Thyroid gland (tissue), 4 donors: ENCODE data around the gene TAS2R3. TPM values are rescaled to one million over a fixed set of nuclear protein-coding genes. Genes with fewer than 3 reads are reported as not detected.

Experiments used
- DNase-seq, 2 donors: peaks; one replicate each; pipeline ENCODE4 v3.0.0-alpha.2; 2019
- H3K27ac ChIP-seq, 3 donors: fragments of 200-600 bp; sonication (generic); 1 replicate in 2 of 3; 2 replicates in 1 of 3; pipeline ENCODE4 v1.5.1; 2016 to 2019; ENCODE audit warnings: mild to moderate bottlenecking in 1 of 3, moderate library complexity in 1 of 3
- H3K27me3 ChIP-seq: fragments of 200-600 bp; sonication (generic); one replicate; pipeline ENCODE4 v1.5.1; 2019
- H3K36me3 ChIP-seq, 2 donors: fragments of 200-600 bp; sonication (generic); one replicate each; pipeline ENCODE4 v1.5.1; 2016 to 2019
- H3K4me1 ChIP-seq, 2 donors: fragments of 200-600 bp; sonication (generic); one replicate each; pipeline ENCODE4 v1.5.1; 2017 to 2019
- H3K4me3 ChIP-seq, 3 donors: fragments of 200-600 bp; sonication (generic); replicated peaks in 1 of 3; 1 replicate in 2 of 3; 2 replicates in 1 of 3; pipeline ENCODE4 v1.5.1; 2016; ENCODE audit warnings: mild to moderate bottlenecking in 1 of 3
- H3K9me3 ChIP-seq: fragments of 200-600 bp; sonication (generic); one replicate; pipeline ENCODE4 v1.5.1; 2017
- POLR2A ChIP-seq, 2 donors: fragments of 450-650 bp; IDR thresholded peaks; one replicate each; pipeline ENCODE4 v1.6.1; 2017; ENCODE audit warnings: antibody characterized with exemption in 2 of 2, mild to moderate bottlenecking in 2 of 2, moderate library complexity in 1 of 2
- WGBS, 2 donors: methylation state at CpG; one replicate each; pipeline ENCODE4 v1.1.5; 2017; 5-methylcytosine and 5-hydroxymethylcytosine counted together
- intact Hi-C: fragments of 100-400 bp; cut with DNase I; formaldehyde crosslinking; loops from one replicate; pipeline ENCODE4 v1.15.1; 2023
- small RNA-seq: library from RNA; depleted of rRNA; stranded (forward); fragments of <200 nt; gene quantifications from one replicate; pipeline ENCODE3, GENCODE V24; 2016
- total RNA-seq, 4 donors: library from RNA; depleted of rRNA; stranded (reverse); fragments of >200 nt; gene quantifications; one replicate each; pipeline ENCODE4 v1.2.3, GENCODE V29; 2016
- TF ChIP-seq, protein P1 (sequence below), 6 experiments: fragments of 200-600 bp in 3 of 6; fragments of 450-650 bp in 3 of 6; sonication (generic) in 3 of 6; IDR thresholded peaks; one replicate each; pipeline ENCODE4 v1.5.1; 2016 to 2019; ENCODE audit warnings: antibody characterized with exemption in 6 of 6, mild to moderate bottlenecking in 2 of 6, inconsistent platforms in 1 of 6, moderate library complexity in 1 of 6

Gene TAS2R3
- total RNA-seq, 4 donors from 2014 or later = 3.0 to 11.1 (median 4.1) TPM

DNA sequence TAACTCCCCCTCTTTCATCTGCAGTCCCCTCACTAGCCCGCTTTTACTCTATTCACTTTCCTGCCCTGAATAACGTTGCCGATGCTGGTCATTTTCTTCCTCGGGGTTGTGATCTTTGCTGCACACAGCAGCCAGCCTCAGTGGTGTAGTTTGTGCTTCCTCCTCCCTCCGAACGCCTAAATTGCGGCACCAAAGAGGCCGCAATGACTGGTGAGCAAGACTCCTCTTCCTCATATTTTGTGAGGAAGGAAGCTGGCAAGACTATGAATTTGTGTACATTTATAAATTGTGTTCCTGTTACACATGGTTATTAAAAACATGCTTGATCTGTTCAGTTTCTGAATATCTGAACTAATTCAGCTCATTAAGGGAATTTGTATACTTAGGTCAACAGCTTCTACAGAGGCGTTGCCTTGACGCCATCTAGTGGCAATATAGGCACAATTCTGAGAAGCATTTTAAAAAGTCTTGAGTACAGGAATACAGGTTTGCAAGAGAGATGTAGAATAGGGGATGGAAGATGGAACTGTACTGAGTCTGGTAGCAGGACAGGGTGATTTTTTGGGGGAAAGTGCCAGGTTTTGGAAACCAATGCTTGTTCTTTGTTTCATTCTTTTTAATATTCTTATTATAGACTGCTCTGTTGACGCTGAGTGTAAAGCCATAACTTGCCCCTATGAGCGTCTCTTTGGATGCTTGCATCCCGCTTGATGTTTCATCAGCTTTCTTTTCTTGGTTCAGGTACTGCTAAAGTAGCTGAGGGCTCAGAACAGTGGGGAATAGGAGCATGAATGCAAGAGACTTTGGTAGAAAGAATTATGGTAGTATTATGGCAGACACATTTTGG, 22.0 kb downstream of the TAS2R3 start:
- DNase-seq = peak; percentile 12 to 20
- no peak overlapping the region for H3K4me3 ChIP-seq
- no peaks in the 10 kb centered on the region for H3K36me3 ChIP-seq
- intact Hi-C loops = no loop called here
- H3K4me1 ChIP-seq = no peaks in the 10 kb centered on the region
- TF ChIP-seq, protein P1, sequence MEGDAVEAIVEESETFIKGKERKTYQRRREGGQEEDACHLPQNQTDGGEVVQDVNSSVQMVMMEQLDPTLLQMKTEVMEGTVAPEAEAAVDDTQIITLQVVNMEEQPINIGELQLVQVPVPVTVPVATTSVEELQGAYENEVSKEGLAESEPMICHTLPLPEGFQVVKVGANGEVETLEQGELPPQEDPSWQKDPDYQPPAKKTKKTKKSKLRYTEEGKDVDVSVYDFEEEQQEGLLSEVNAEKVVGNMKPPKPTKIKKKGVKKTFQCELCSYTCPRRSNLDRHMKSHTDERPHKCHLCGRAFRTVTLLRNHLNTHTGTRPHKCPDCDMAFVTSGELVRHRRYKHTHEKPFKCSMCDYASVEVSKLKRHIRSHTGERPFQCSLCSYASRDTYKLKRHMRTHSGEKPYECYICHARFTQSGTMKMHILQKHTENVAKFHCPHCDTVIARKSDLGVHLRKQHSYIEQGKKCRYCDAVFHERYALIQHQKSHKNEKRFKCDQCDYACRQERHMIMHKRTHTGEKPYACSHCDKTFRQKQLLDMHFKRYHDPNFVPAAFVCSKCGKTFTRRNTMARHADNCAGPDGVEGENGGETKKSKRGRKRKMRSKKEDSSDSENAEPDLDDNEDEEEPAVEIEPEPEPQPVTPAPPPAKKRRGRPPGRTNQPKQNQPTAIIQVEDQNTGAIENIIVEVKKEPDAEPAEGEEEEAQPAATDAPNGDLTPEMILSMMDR (IDR thresholded peaks at IDR 0.05) = peak; percentile 54 to 74 (median 58)
- no peak for TF ChIP-seq POLR2A (IDR thresholded peaks at IDR 0.05)
- no peak overlapping the region for H3K27ac ChIP-seq
- no peaks in the 10 kb centered on the region for H3K9me3 ChIP-seq
- H3K27me3 ChIP-seq = no peaks in the 10 kb centered on the region
- WGBS, 2 donors = 72 to 74% methylated on average over 13 of the region's 13 CpGs

DNA sequence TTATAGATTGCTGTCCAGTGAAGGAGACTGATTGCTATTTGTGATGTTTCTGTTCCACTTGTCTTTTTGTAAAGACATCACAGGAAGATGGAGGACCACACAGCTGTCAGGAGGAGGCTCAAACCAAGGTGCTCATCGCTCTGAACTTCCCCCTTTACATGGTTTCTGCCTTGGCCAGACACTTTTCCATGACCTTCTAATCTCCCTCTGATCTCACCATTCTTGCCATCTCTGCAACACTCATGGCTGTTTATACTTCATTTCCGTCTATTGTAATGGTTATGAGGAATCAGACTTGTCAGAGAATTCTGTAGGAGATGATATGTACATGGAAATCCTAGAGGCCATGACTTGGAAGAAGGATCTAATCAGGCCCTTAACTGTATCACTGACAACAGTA, 24.4 kb downstream of the TAS2R3 start:
- intact Hi-C loops = no loop called here

DNA sequence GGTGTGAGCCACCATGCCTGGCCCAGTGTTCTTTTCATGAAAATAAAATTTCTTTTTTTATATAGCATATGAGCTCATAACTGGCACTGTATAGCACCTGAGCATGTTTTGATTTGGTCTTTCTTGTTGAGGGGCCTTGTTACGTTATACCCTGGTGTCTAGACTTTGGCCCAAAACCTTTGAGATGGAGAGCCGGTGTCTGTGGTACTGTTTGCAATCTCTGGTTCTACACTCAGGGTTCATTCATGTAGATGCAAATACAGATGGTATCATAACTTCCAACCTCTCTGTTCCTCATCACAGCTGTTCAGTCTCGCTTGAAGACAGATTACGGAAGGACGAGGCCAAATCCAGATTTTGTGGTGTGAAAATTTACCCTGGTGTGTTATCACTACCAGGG, 26.0 kb downstream of the TAS2R3 start, which contains the start of gene TAS2R5:
Gene TAS2R5 (plus strand): TSS at position 301 of the 400 bp plus-strand sequence. CDS start 145 bp downstream, outside the sequence.
- no peak for DNase-seq
- peaks cover 0 to 4% of the 10 kb centered on the region in 2 donors for H3K4me1 ChIP-seq
- TF ChIP-seq, protein P1 (IDR thresholded peaks at IDR 0.05) = no peak
- TF ChIP-seq POLR2A (IDR thresholded peaks at IDR 0.05) = no peak
- no peak within 1 kb of the TSS for H3K4me3 ChIP-seq
- no peaks in the 10 kb centered on the region for H3K36me3 ChIP-seq
- 86 to 92% methylated on average over 5 of the region's 5 CpGs for WGBS, 2 donors
- H3K9me3 ChIP-seq = no peaks in the 10 kb centered on the region
- intact Hi-C loops = no loop called here
- no peaks in the 10 kb centered on the region for H3K27me3 ChIP-seq
- no peak within 1 kb of the TSS for H3K27ac ChIP-seq

More for the DNA sequence above, 24.4 kb downstream of the TAS2R3 start:
- Histone ChIP-seq H3K4me3 (no peak overlapping the region), H3K36me3 (no peaks in the 10 kb centered on the region), H3K27me3 (no peaks in the 10 kb centered on the region), H3K4me1 (peaks cover 0 to 4% of the 10 kb centered on the region in 2 donors), H3K27ac (no peak overlapping the region), H3K9me3 (no peaks in the 10 kb centered on the region)
- 86 to 92% methylated on average over 2 of the region's 2 CpGs for WGBS, 2 donors
- no peak for DNase-seq
- no peak for TF ChIP-seq POLR2A (IDR thresholded peaks at IDR 0.05)
- TF ChIP-seq, protein P1 (IDR thresholded peaks at IDR 0.05) = no peak

DNA sequence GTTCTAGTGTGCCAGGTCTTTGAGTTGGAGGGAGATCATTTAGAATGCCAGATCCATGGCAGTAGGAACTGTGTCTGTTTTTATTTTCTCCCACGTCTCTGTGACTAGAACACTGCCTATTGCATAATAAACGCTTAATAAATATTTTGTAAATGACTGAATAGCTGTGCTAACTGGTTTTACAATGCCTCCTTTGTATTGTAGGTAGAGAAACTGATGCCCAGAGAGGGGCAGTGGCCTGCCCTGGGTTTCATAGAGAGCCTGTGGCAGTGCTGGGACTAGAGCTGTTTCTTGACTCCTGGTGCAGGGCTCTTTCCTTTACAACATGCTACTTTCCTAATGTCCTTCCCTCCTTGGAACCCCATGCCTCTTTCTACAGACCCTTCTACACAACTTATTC, 28.6 kb downstream of the TAS2R3 start:
- WGBS, 2 donors = 47 to 54% methylated on average over 2 of the region's 2 CpGs
- no peaks in the 10 kb centered on the region for H3K9me3 ChIP-seq

More for the DNA sequence above, 28.6 kb downstream of the TAS2R3 start:
- intact Hi-C loops = no loop called here
- no peaks in the 10 kb centered on the region for H3K27me3 ChIP-seq
- no peak overlapping the region for H3K27ac ChIP-seq
- DNase-seq = peak in 1 of 2 donors; percentile 3
- no peak for TF ChIP-seq POLR2A (IDR thresholded peaks at IDR 0.05)
- TF ChIP-seq, protein P1 (IDR thresholded peaks at IDR 0.05) = no peak
- peaks cover 0 to 4% of the 10 kb centered on the region in 2 donors for H3K4me1 ChIP-seq
- no peaks in the 10 kb centered on the region for H3K36me3 ChIP-seq
- no peak overlapping the region for H3K4me3 ChIP-seq

Small RNA genes within 50 kb of the gene (small RNA-seq; reads per million reads assigned to genes)
- not detected for gene RNU1-82P

Other genes with a start within 250 kb of the TAS2R3 start
- 10 to 100 TPM; 28.2 to 36.7 (median 32.2) TPM for gene AGK, start 212.7 kb upstream of the TAS2R3 start, total RNA-seq
- gene DENND11, start 61.9 kb upstream of the TAS2R3 start, total RNA-seq = 10 to 100 TPM; 34.1 to 57.5 (median 45.3) TPM
- under 1 TPM in 1 of 4 donors, not detected in 3; 0.79 TPM for gene WEE2, start 55.7 kb upstream of the TAS2R3 start, total RNA-seq
- gene SSBP1, start 25.7 kb upstream of the TAS2R3 start, total RNA-seq = 100 to 1,000 TPM; 112 to 146 (median 129) TPM
- gene TAS2R4, start 12.6 kb downstream of the TAS2R3 start, total RNA-seq = 1 to 10 TPM; 1.8 to 6.3 (median 4.3) TPM
- 1 to 10 TPM; 2.3 to 3.8 (median 3.1) TPM for gene TAS2R5, start 26.1 kb downstream of the TAS2R3 start, total RNA-seq
- gene PRSS37, start 77.4 kb downstream of the TAS2R3 start, total RNA-seq = not detected
- gene OR9A4, start 152.3 kb downstream of the TAS2R3 start, total RNA-seq = not detected
- 1 to 10 TPM in 2 of 4 donors, under 1 TPM in 2; 0.33 to 3.2 (median 0.95) TPM for gene CLEC5A, start 182.9 kb downstream of the TAS2R3 start, total RNA-seq
- not detected for gene TAS2R38, start 209.7 kb downstream of the TAS2R3 start, total RNA-seq
- gene MGAM, start 231.8 kb downstream of the TAS2R3 start, total RNA-seq = under 1 TPM; 0.11 to 0.27 (median 0.14) TPM